ENCODE data around the gene RDX. TPM values are rescaled to one million over a fixed set of nuclear protein-coding genes. Genes with fewer than 3 reads are reported as not detected.

RDX gene
- total RNA-seq, 4 donors from 2014 or later = 38.5 to 115 (median 97.7) TPM

GRCh38 chr11:110148775-110149744, 147.4 kb downstream of the RDX start:
- intact Hi-C loops (cut with DNase I; ENCODE audit: low total_unique reads) = no loop called here
- Histone ChIP-seq H3K27ac (peak overlapping the region in 1 of 2 donors; percentile 5), H3K36me3 (no peaks in the 10 kb centered on the region), H3K4me1 (peaks cover 0 to 7% of the 10 kb centered on the region in 2 donors), H3K4me3 (no peak overlapping the region), H3K9me3 (no peaks in the 10 kb centered on the region), H3K27me3 (no peaks in the 10 kb centered on the region)
- TF ChIP-seq POLR2A (IDR thresholded peaks at IDR 0.05) (no peak), CTCF (IDR thresholded peaks at IDR 0.05) (no peak)
- DNase-seq = no peak

DNA sequence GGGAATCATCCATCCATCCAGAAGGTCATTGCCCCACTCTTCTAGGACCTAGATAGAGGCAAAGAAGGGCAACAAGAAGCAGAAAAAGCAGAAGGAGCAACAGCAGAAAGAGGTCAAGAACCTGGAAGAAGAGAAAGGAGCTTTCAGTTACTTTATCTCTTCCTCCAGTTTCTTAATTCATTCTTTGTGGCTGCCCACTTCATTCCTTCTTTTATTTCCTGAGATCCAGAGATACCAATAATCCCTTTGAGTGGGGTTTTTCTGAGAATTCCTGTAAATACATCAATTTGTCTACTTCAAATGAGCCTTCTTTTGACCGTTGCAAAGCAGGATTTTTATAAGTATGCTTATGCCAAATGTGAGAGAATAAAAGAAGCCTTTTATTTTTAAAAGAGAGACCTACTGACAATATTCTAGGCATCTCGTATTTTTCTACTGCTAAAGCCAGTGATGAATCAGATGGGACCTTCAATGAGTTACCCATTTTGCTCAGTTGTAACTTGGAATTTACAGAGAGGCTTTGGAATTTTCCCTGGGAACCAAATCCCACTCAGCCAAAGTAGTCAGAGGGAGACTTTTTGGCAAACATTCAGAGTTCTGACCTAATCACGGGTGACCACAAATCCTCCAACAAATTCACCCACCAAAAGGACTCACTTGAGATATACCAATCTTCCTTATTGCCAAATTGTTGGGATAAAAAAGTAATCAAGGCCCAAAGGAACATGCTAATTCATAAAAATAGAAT, 148.3 kb downstream of the RDX start:
- intact Hi-C loops (cut with DNase I; ENCODE audit: low total_unique reads) = no loop called here
- no peak overlapping the region for H3K4me3 ChIP-seq
- H3K27me3 ChIP-seq = no peaks in the 10 kb centered on the region
- H3K36me3 ChIP-seq = no peaks in the 10 kb centered on the region
- DNase-seq = no peak
- peaks cover 0 to 7% of the 10 kb centered on the region in 2 donors for H3K4me1 ChIP-seq
- H3K27ac ChIP-seq = peak overlapping the region in 1 of 2 donors; percentile 5
- no peaks in the 10 kb centered on the region for H3K9me3 ChIP-seq
- no peak for TF ChIP-seq POLR2A (IDR thresholded peaks at IDR 0.05)
- TF ChIP-seq CTCF (IDR thresholded peaks at IDR 0.05) = no peak

DNA sequence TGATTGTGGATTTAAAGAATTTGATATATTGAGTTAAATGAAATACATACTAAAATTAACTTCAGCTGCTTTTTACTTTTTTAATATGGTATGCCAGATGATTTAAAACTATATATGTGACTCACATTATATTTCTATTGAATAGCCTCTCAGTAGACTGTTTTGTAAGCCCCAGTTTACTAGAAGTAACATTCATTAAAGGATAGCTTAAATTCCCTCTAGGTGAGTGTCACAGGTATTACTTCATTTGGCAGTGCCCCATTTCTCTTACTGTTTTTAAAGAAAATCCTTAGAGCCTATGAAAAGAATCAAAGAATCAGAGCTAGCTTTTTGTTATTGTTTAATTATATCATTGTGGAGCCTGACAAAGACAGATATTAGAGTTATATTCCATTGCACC, 154.6 kb downstream of the RDX start:
- H3K27me3 ChIP-seq = no peaks in the 10 kb centered on the region
- intact Hi-C loops (cut with DNase I; ENCODE audit: low total_unique reads) = no loop called here
- H3K27ac ChIP-seq = no peak overlapping the region
- no peaks in the 10 kb centered on the region for H3K9me3 ChIP-seq
- no peaks in the 10 kb centered on the region for H3K4me1 ChIP-seq
- no peak for DNase-seq
- no peaks in the 10 kb centered on the region for H3K36me3 ChIP-seq
- no peak overlapping the region for H3K4me3 ChIP-seq
- no peak for TF ChIP-seq CTCF (IDR thresholded peaks at IDR 0.05)
- no peak for TF ChIP-seq POLR2A (IDR thresholded peaks at IDR 0.05)

GRCh38 chr11:110134110-110134509, 162.3 kb downstream of the RDX start:
- intact Hi-C loops (cut with DNase I; ENCODE audit: low total_unique reads) = no loop called here
- no peak overlapping the region for H3K27ac ChIP-seq
- H3K27me3 ChIP-seq = no peaks in the 10 kb centered on the region
- TF ChIP-seq CTCF (IDR thresholded peaks at IDR 0.05) (no peak), POLR2A (IDR thresholded peaks at IDR 0.05) (no peak)
- no peak overlapping the region for H3K4me3 ChIP-seq
- no peaks in the 10 kb centered on the region for H3K4me1 ChIP-seq
- no peaks in the 10 kb centered on the region for H3K36me3 ChIP-seq
- DNase-seq = no peak
- no peaks in the 10 kb centered on the region for H3K9me3 ChIP-seq

GRCh38 chr11:110133160-110133559, 163.3 kb downstream of the RDX start:
- H3K4me3 ChIP-seq = no peak overlapping the region
- H3K27me3 ChIP-seq = no peaks in the 10 kb centered on the region
- no peaks in the 10 kb centered on the region for H3K9me3 ChIP-seq
- no peak for DNase-seq
- no peaks in the 10 kb centered on the region for H3K4me1 ChIP-seq
- no peak for TF ChIP-seq POLR2A (IDR thresholded peaks at IDR 0.05)
- TF ChIP-seq CTCF (IDR thresholded peaks at IDR 0.05) = no peak
- intact Hi-C loops (cut with DNase I; ENCODE audit: low total_unique reads) = no loop called here
- H3K36me3 ChIP-seq = no peaks in the 10 kb centered on the region
- no peak overlapping the region for H3K27ac ChIP-seq
